Esophagus muscularis mucosa (tissue), 4 donors: ENCODE results near the gene TPSD1. TPM values are rescaled to one million over a fixed set of nuclear protein-coding genes. Genes with fewer than 3 reads are reported as not detected.

Source experiments
- DNase-seq: peaks from one replicate; pipeline ENCODE4 v3.0.0-alpha.2; 2017; ENCODE audit errors: extremely low spot score
- H3K27ac ChIP-seq, 4 donors: fragments of 200-600 bp; sonication (generic); replicated peaks in 1 of 4; 1 replicate in 3 of 4; 2 replicates in 1 of 4; pipeline ENCODE4 v1.5.1; 2016 to 2019; ENCODE audit warnings: mild to moderate bottlenecking in 1 of 4
- H3K27me3 ChIP-seq, 4 donors: fragments of 200-600 bp; sonication (generic); one replicate each; pipeline versions ENCODE4 v1.5.1 to v1.6.0; 2016 to 2019
- H3K36me3 ChIP-seq, 4 donors: fragments of 200-600 bp; sonication (generic); one replicate each; pipeline ENCODE4 v1.5.1; 2016 to 2019
- H3K4me1 ChIP-seq, 4 donors: fragments of 200-600 bp; sonication (generic); one replicate each; pipeline ENCODE4 v1.5.1; 2016 to 2019
- H3K4me3 ChIP-seq, 4 donors: fragments of 200-600 bp; sonication (generic); 1 replicate in 2 of 4; 2 replicates in 2 of 4; pipeline ENCODE4 v1.5.1; 2016 to 2019; ENCODE audit warnings: mild to moderate bottlenecking in 4 of 4, moderate library complexity in 1 of 4
- H3K9me3 ChIP-seq, 4 donors: fragments of 200-600 bp; sonication (generic); 1 replicate in 3 of 4; 2 replicates in 1 of 4; pipeline ENCODE4 v1.5.1; 2016 to 2019
- CTCF ChIP-seq, 3 experiments: fragments of 200-600 bp in 2 of 3; fragments of 450-650 bp in 1 of 3; sonication (generic) in 2 of 3; IDR thresholded peaks; one replicate each; pipeline ENCODE4 v1.5.1; 2017 to 2019; ENCODE audit warnings: antibody characterized with exemption in 3 of 3, mild to moderate bottlenecking in 2 of 3, moderate library complexity in 1 of 3
- EP300 ChIP-seq: sonication (generic); formaldehyde crosslinking; IDR thresholded peaks from one replicate; pipeline ENCODE4 v1.6.1; 2017; ENCODE audit warnings: antibody characterized with exemption
- POLR2A ChIP-seq: fragments of 450-650 bp; IDR thresholded peaks from one replicate; pipeline ENCODE4 v1.6.1; 2017; ENCODE audit warnings: antibody characterized with exemption, moderate library complexity, mild to moderate bottlenecking, low read depth
- POLR2AphosphoS5 ChIP-seq, 2 donors: sonication (generic); formaldehyde crosslinking; IDR thresholded peaks; one replicate each; pipeline ENCODE4 v1.6.1; 2017; ENCODE audit warnings: antibody characterized with exemption in 2 of 2
- WGBS: methylation state at CpG from one replicate; pipeline ENCODE4 v1.1.5; 2018; 5-methylcytosine and 5-hydroxymethylcytosine counted together
- intact Hi-C: fragments of 100-400 bp; cut with DNase I; formaldehyde crosslinking; loops from one replicate; pipeline ENCODE4 v1.15.1; 2023
- total RNA-seq, 4 donors: library from RNA; depleted of rRNA; stranded (reverse); fragments of >200 nt; gene quantifications; one replicate each; pipeline versions ENCODE4 v1.1.0 to v1.2.1, GENCODE V29; 2016

The TPSD1 gene
- total RNA-seq, 4 donors from 2014 or later = 1.7 to 5.3 (median 2.2) TPM

DNA sequence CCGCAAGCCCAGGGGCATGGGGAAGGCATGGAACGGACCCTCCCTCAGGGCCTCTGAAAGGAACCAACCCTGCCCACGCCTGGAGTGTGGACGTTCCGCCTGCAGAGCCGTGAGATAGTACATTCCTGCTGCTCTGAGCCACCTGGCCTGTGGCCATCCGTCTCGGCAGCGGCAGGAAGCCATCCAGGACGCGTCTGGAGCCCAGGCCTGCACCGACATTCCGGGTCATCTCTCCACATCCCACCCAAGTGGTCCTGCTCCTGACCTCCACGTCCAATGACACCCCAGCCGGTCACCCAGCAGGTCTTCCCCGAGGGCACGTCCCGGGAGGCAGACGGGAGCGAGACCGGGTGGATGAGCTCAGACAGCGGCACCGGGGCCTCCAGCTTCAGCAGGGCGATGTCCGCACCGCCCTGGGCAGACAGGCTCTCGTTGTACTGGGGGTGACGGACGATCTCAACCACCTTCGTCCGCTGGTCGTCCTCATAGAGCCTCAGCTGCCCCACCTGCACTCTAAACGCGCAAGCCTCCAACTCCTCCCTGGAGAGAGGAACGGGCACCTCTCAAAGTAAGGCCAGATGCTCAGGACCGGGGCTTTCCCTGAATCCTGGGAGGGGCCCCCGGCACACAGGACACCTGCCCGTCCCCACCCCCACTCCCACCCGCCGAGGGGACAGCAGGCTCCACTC is 32.3 kb downstream of the TPSD1 start:
- TF ChIP-seq POLR2A (no peak), POLR2AphosphoS5 (IDR thresholded peaks at IDR 0.05) (no peak), CTCF (IDR thresholded peaks at IDR 0.05) (no peak), EP300 (no peak)
- Histone ChIP-seq H3K27me3 (peaks cover 4 to 98% (median 34%) of the 10 kb centered on the region in 4 donors), H3K4me1 (peaks cover 0 to 14% (median 7%) of the 10 kb centered on the region in 4 donors), H3K4me3 (no peak overlapping the region), H3K36me3 (no peaks in the 10 kb centered on the region), H3K27ac (no peak overlapping the region), H3K9me3 (no peaks in the 10 kb centered on the region)
- 36% methylated on average over 20 of the region's 40 CpGs for WGBS
- DNase-seq = no peak
- intact Hi-C loops = no loop called here

GRCh38 chr16:1288813-1289476 is 33.1 kb downstream of the TPSD1 start:
- WGBS = 35% methylated on average over 15 of the region's 20 CpGs
- H3K27me3 ChIP-seq = peaks cover 4 to 98% (median 34%) of the 10 kb centered on the region in 4 donors

DNA sequence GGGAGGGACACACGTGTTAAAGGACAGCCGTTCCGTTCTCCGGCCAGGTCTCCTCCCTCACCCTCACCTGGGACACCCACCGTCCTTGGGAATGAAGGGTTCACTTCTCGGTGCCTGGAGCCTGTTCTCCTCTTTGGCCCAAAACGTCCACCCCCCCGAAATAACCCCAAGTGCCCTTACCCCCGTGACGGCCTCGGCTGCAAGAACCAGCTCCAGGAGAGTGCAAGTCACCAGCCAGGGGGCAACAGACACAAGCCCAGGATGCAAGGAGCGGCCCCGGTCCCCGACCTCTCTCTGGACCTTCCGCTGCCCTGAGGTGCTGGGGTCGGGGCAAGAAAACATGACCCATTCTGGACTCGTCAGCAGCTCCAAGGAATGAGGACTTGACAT is 33.6 kb downstream of the TPSD1 start:
- Histone ChIP-seq H3K4me3 (no peak overlapping the region), H3K4me1 (peaks cover 0 to 14% (median 7%) of the 10 kb centered on the region in 4 donors), H3K9me3 (no peaks in the 10 kb centered on the region), H3K27me3 (peaks cover 4 to 98% (median 34%) of the 10 kb centered on the region in 4 donors), H3K27ac (no peak overlapping the region), H3K36me3 (no peaks in the 10 kb centered on the region)
- intact Hi-C loops = no loop called here
- TF ChIP-seq POLR2AphosphoS5 (IDR thresholded peaks at IDR 0.05) = no peak
- DNase-seq = no peak
- 15% methylated on average over 15 of the region's 17 CpGs for WGBS

More at GRCh38 chr16:1288813-1289476, 33.1 kb downstream of the TPSD1 start:
- Histone ChIP-seq H3K9me3 (no peaks in the 10 kb centered on the region), H3K4me3 (no peak overlapping the region), H3K36me3 (no peaks in the 10 kb centered on the region), H3K4me1 (peaks cover 0 to 14% (median 7%) of the 10 kb centered on the region in 4 donors), H3K27ac (no peak overlapping the region)
- intact Hi-C loops = no loop called here
- no peak for DNase-seq
- TF ChIP-seq EP300 (no peak), POLR2A (no peak), POLR2AphosphoS5 (IDR thresholded peaks at IDR 0.05) (no peak), CTCF (IDR thresholded peaks at IDR 0.05) (no peak)

- DNase-seq = no peak
- no peaks in the 10 kb centered on the region for H3K9me3 ChIP-seq
- no peak overlapping the region for H3K4me3 ChIP-seq
- H3K27ac ChIP-seq = no peak overlapping the region
- H3K36me3 ChIP-seq = no peaks in the 10 kb centered on the region
- WGBS = 21% methylated on average over 13 of the region's 22 CpGs
- intact Hi-C loops = no loop called here
- H3K27me3 ChIP-seq = peaks cover 4 to 97% (median 34%) of the 10 kb centered on the region in 4 donors
- H3K4me1 ChIP-seq = peaks cover 0 to 14% (median 7%) of the 10 kb centered on the region in 4 donors
- TF ChIP-seq POLR2A (no peak), CTCF (IDR thresholded peaks at IDR 0.05) (no peak), EP300 (no peak), POLR2AphosphoS5 (IDR thresholded peaks at IDR 0.05) (no peak)
These were observed 34.2 kb downstream of the TPSD1 start for GRCh38 chr16:1290063-1290501.

- peaks cover 0 to 14% (median 7%) of the 10 kb centered on the region in 4 donors for H3K4me1 ChIP-seq
- intact Hi-C loops = no loop called here
- H3K9me3 ChIP-seq = no peaks in the 10 kb centered on the region
- 76% methylated on average over 22 of the region's 29 CpGs for WGBS
- H3K4me3 ChIP-seq = no peak overlapping the region
- H3K36me3 ChIP-seq = no peaks in the 10 kb centered on the region
- no peak overlapping the region for H3K27ac ChIP-seq
- H3K27me3 ChIP-seq = peaks cover 4 to 92% (median 31%) of the 10 kb centered on the region in 4 donors
- TF ChIP-seq EP300 (no peak), POLR2AphosphoS5 (IDR thresholded peaks at IDR 0.05) (no peak), CTCF (IDR thresholded peaks at IDR 0.05) (no peak), POLR2A (no peak)
- DNase-seq = no peak
These were observed 35.1 kb downstream of the TPSD1 start for GRCh38 chr16:1290860-1291575.
